ENCODE measurements around the gene EYS.

The EYS gene

GRCh38 chr6:65199121-65199520, 507.9 kb downstream of the EYS start:
- no peak for DNase-seq

- DNase-seq: no peak
Observed at GRCh38 chr6:65191471-65191870, 515.6 kb downstream of the EYS start.

- no peak for DNase-seq
Observed at GRCh38 chr6:65189236-65189881, 517.7 kb downstream of the EYS start.

- no peak for DNase-seq
Observed at GRCh38 chr6:65186826-65187225, 520.2 kb downstream of the EYS start.

- no peak for DNase-seq
Observed at GRCh38 chr6:65182681-65183080, 524.3 kb downstream of the EYS start.

GRCh38 chr6:65170273-65170672, 536.8 kb downstream of the EYS start:
- DNase-seq: no peak

- DNase-seq: no peak
Observed at GRCh38 chr6:65161661-65162060, 545.4 kb downstream of the EYS start.

- DNase-seq: no peak
Observed at GRCh38 chr6:65157025-65157424, 550.0 kb downstream of the EYS start.

GRCh38 chr6:65155083-65155482, 551.9 kb downstream of the EYS start:
- no peak for DNase-seq

- DNase-seq: no peak
Observed at GRCh38 chr6:65149841-65150240, 557.2 kb downstream of the EYS start.

GRCh38 chr6:65148839-65149238, 558.2 kb downstream of the EYS start:
- DNase-seq: no peak

- no peak for DNase-seq
Observed at GRCh38 chr6:65135567-65135966, 571.5 kb downstream of the EYS start.

GRCh38 chr6:65126667-65127066, 580.4 kb downstream of the EYS start:
- no peak for DNase-seq

GRCh38 chr6:65123521-65123920, 583.5 kb downstream of the EYS start:
- DNase-seq: no peak

- no peak for DNase-seq
Observed at GRCh38 chr6:65117817-65118409, 589.1 kb downstream of the EYS start.

GRCh38 chr6:65116326-65116725, 590.7 kb downstream of the EYS start:
- no peak for DNase-seq

- DNase-seq: no peak
Observed at GRCh38 chr6:65113581-65113980, 593.4 kb downstream of the EYS start.

- DNase-seq: no peak
Observed at GRCh38 chr6:65112435-65112834, 594.6 kb downstream of the EYS start.

- DNase-seq: no peak
Observed at GRCh38 chr6:65110031-65110430, 597.0 kb downstream of the EYS start.

GRCh38 chr6:65098349-65098748, 608.7 kb downstream of the EYS start:
- DNase-seq: no peak

GRCh38 chr6:65091561-65091960, 615.5 kb downstream of the EYS start:
- DNase-seq: no peak

GRCh38 chr6:65088575-65088974, 618.5 kb downstream of the EYS start:
- no peak for DNase-seq

GRCh38 chr6:65081756-65082155, 625.3 kb downstream of the EYS start:
- no peak for DNase-seq

- no peak for DNase-seq
Observed at GRCh38 chr6:65075705-65076230, 631.3 kb downstream of the EYS start.

GRCh38 chr6:65072500-65072899, 634.5 kb downstream of the EYS start:
- DNase-seq: no peak
